ENCODE data around the gene VKORC1L1. TPM values are rescaled to one million over a fixed set of nuclear protein-coding genes. Genes with fewer than 3 reads are reported as not detected.
"Not testable (repeated sequence)": the region's sequence is repeated elsewhere in the genome, so short reads cannot be mapped to it uniquely, and the experiment has no call there.

Gene VKORC1L1
- total RNA-seq, 1 donor from 2014 or later, result 28.8 TPM

DNA sequence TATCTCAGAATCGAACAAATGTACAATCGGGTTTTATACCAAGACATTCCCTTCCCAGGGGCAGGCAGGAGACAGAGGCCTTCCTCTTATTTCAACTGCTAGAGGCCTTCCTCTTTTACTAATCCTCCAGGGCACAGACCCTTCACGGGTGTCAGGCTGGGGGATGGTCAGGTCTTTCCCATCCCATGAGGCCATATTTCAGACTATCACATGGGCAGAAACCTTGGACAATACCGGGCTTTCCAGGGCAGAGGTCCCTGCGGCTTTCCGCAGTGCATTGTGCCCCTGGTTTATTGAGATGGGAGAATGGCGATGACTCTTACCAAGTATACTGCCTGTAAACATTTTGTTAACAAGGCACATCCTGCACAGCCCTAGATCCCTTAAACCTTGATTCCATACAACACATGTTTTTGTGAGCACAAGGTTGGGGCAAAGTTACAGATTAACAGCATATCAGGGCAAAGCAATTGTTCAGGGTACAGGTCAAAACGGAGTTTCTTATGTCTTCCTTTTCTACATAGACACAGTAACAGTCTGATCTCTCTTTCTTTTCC lies 132.3 kb downstream of the VKORC1L1 start:
- H3K27ac Mint-ChIP-seq; DNase-seq (ENCODE audit: low spot score); H3K4me3 Mint-ChIP-seq; H3K9me3 Mint-ChIP-seq; H3K27me3 Mint-ChIP-seq (ENCODE audit: insufficient read depth); H3K4me1 Mint-ChIP-seq (ENCODE audit: low read depth); intact Hi-C loops (cut with micrococcal nuclease); H3K36me3 Mint-ChIP-seq (ENCODE audit: low read depth): not testable (repeated sequence)

DNA sequence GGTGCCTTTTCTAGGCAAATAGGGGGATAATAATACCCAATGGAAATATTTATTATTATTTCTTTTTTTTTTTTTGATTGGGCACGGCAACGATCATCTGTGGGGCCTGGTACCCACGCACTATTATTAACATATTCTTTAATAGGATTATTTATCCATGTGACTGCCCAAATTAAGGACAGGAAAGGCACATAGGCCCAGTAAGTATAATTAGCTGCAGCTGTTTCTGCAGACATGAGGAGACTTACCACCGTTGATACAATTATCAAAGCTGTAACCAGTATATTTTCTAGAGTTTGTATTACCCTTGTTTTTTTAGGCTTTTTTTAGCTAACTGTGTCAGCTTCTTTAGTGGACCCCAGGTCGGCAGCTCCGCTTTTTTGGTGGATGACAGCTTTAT lies 134.4 kb downstream of the VKORC1L1 start:
- no peak overlapping the region for H3K4me3 Mint-ChIP-seq
- peaks cover 3% of the 10 kb centered on the region for H3K27me3 Mint-ChIP-seq (ENCODE audit: insufficient read depth)

More for the DNA sequence above, 134.4 kb downstream of the VKORC1L1 start:
- Mint-ChIP-seq H3K9me3 (no peaks in the 10 kb centered on the region), H3K27ac (no peak overlapping the region), H3K4me1 (ENCODE audit: low read depth) (no peaks in the 10 kb centered on the region), H3K36me3 (ENCODE audit: low read depth) (no peaks in the 10 kb centered on the region)
- DNase-seq (ENCODE audit: low spot score), result no peak
- intact Hi-C loops (cut with micrococcal nuclease), result no loop called here

Other genes with a start within 250 kb of the VKORC1L1 start
- 49.7 and 50.1 TPM in 2 replicates for gene GUSB, start 109.1 kb downstream of the VKORC1L1 start, total RNA-seq
- 36.6 and 44.9 TPM in 2 replicates for gene ASL, start 202.7 kb downstream of the VKORC1L1 start, total RNA-seq
- 41.0 and 44.1 TPM in 2 replicates for gene CRCP, start 241.8 kb downstream of the VKORC1L1 start, total RNA-seq